ENCODE measurements around the gene AMY1C.
"Not testable (repeated sequence)": the region's sequence is repeated elsewhere in the genome, so short reads cannot be mapped to it uniquely, and the experiment has no call there.

GRCh38 chr1:103721473-103721872, 28.2 kb upstream of the AMY1C start:
- not testable (repeated sequence) for TF ChIP-seq ZNF274 (IDR thresholded peaks at IDR 0.05; ENCODE audit: low read depth, low read length); YY1 (IDR thresholded peaks at IDR 0.05; ENCODE audit: insufficient read depth, insufficient read length); SUZ12 (IDR thresholded peaks at IDR 0.05; ENCODE audit: extremely low read depth, insufficient read depth, insufficient read length)

Measured in NT2/D1 (cell line).